ENCODE data around the gene SELENOI. TPM values are rescaled to one million over a fixed set of nuclear protein-coding genes. Genes with fewer than 3 reads are reported as not detected.

The SELENOI gene
- polyA plus RNA-seq, 1 donor (not counting 4 experiments of a cell fraction or from before 2014, with no cell fraction given), result 38.1 TPM

DNA sequence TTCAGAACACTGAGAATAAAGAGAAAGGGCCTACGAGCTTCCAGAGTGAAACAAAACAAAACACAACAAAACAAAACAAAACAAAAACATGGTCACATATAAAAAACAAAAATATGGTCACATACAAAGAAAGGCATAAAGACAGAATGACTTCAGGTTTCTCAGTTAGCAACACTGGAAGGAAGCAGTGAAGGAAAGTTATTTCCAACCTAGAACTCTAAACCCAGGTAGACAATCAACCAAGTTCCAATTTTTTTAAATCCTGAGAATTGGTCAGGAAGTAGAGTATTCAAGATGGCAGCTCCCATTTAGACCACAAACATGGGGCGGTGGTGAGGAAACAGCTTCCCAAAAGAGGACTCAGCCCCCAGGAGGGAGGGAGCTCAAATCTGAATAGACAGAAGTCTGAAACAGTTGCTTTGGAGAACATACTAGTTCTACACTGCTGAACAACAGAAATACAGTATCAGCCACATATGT, 64.9 kb downstream of the SELENOI start:
- H3K9me1 ChIP-seq (ENCODE audit: control insufficient read depth, extremely low read depth, insufficient read depth, low read length), result no peaks in the 10 kb centered on the region
- no peak overlapping the region for H2AFZ ChIP-seq (ENCODE audit: control insufficient read depth, low read length)
- no peaks in the 10 kb centered on the region for H4K20me1 ChIP-seq (ENCODE audit: control insufficient read depth, extremely low read depth, insufficient read depth, low read length)
- no peaks in the 10 kb centered on the region for H3K9me3 ChIP-seq (ENCODE audit: control insufficient read depth, low read depth, low read length)
- FAIRE-seq (no peak), DNase-seq (ENCODE audit: low read depth, low spot score) (no peak)
- dilution Hi-C loops (cut with MboI; ENCODE audit: extremely low pct_ligation_motif_present, low sequenced_read_pairs), result no loop called here
- no peak overlapping the region for H3K4me2 ChIP-seq (ENCODE audit: control insufficient read depth, extremely low read depth, insufficient read depth, low read depth, low read length)
- H3K36me3 ChIP-seq (ENCODE audit: control insufficient read depth in 2 of 2, extremely low read depth in 1 of 2, insufficient read depth in 2 of 2, low read length in 2 of 2), result no peaks in the 10 kb centered on the region
- H3K4me1 ChIP-seq (ENCODE audit: control insufficient read depth, extremely low read depth, insufficient read depth, low read length), result no peaks in the 10 kb centered on the region
- no peak for TF ChIP-seq EZH2 (IDR thresholded peaks at IDR 0.05; ENCODE audit: low read length)
- TF ChIP-seq, protein P1, sequence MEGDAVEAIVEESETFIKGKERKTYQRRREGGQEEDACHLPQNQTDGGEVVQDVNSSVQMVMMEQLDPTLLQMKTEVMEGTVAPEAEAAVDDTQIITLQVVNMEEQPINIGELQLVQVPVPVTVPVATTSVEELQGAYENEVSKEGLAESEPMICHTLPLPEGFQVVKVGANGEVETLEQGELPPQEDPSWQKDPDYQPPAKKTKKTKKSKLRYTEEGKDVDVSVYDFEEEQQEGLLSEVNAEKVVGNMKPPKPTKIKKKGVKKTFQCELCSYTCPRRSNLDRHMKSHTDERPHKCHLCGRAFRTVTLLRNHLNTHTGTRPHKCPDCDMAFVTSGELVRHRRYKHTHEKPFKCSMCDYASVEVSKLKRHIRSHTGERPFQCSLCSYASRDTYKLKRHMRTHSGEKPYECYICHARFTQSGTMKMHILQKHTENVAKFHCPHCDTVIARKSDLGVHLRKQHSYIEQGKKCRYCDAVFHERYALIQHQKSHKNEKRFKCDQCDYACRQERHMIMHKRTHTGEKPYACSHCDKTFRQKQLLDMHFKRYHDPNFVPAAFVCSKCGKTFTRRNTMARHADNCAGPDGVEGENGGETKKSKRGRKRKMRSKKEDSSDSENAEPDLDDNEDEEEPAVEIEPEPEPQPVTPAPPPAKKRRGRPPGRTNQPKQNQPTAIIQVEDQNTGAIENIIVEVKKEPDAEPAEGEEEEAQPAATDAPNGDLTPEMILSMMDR (optimal IDR thresholded peaks at IDR 0.05 in 1 of 3, IDR thresholded peaks at IDR 0.05 in 1 of 3, conservative IDR thresholded peaks at IDR 0.05 in 1 of 3; ENCODE audit: extremely low read depth in 1 of 3, insufficient read depth in 2 of 3, low read length in 3 of 3), result no peak
- H3K79me2 ChIP-seq (ENCODE audit: control insufficient read depth, insufficient read depth, low read length), result no peaks in the 10 kb centered on the region
- H3K9ac ChIP-seq (ENCODE audit: control insufficient read depth, extremely low read depth, insufficient read depth, low read length), result no peak overlapping the region
- H3K27ac ChIP-seq (ENCODE audit: control insufficient read depth, insufficient read depth, low read length), result no peak overlapping the region
- H3K27me3 ChIP-seq (ENCODE audit: control insufficient read depth, extremely low read depth, insufficient read depth, low read length), result peaks cover 5% of the 10 kb centered on the region
- no peak overlapping the region for H3K4me3 ChIP-seq (ENCODE audit: control insufficient read depth in 2 of 3, extremely low read depth in 1 of 3, insufficient read depth in 2 of 3, low read depth in 1 of 3, low read length in 3 of 3)

DNA sequence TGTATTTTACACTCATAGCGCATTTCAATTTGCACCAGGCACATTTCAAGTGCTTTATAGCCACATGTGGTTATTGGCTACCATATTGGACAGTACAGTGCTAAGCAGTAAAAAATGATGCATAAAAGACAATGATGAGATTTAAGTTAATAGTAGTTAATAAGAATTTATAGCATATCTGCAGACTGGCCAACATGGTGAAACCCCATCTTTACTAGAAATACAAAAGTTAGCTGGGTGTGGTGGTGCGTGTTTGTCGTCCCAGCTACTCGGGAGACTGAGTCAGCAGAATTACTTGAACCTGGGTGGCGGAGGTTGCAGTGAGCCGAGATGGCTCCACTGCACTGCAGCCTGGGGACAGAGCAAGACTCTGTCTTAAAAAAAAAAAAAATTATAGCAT, 65.5 kb downstream of the SELENOI start:
- H4K20me1 ChIP-seq (ENCODE audit: control insufficient read depth, extremely low read depth, insufficient read depth, low read length), result no peaks in the 10 kb centered on the region
- dilution Hi-C loops (cut with MboI; ENCODE audit: extremely low pct_ligation_motif_present, low sequenced_read_pairs), result no loop called here
- DNase-seq (ENCODE audit: low read depth, low spot score), result no peak
- H3K4me3 ChIP-seq (ENCODE audit: control insufficient read depth in 2 of 3, extremely low read depth in 1 of 3, insufficient read depth in 2 of 3, low read depth in 1 of 3, low read length in 3 of 3), result no peak overlapping the region
- no peaks in the 10 kb centered on the region for H3K9me3 ChIP-seq (ENCODE audit: control insufficient read depth, low read depth, low read length)
- no peaks in the 10 kb centered on the region for H3K79me2 ChIP-seq (ENCODE audit: control insufficient read depth, insufficient read depth, low read length)
- peaks cover 5% of the 10 kb centered on the region for H3K27me3 ChIP-seq (ENCODE audit: control insufficient read depth, extremely low read depth, insufficient read depth, low read length)
- no peak overlapping the region for H3K4me2 ChIP-seq (ENCODE audit: control insufficient read depth, extremely low read depth, insufficient read depth, low read depth, low read length)
- no peaks in the 10 kb centered on the region for H3K4me1 ChIP-seq (ENCODE audit: control insufficient read depth, extremely low read depth, insufficient read depth, low read length)
- no peak for TF ChIP-seq EZH2 (IDR thresholded peaks at IDR 0.05; ENCODE audit: low read length)
- TF ChIP-seq, protein P1 (optimal IDR thresholded peaks at IDR 0.05 in 1 of 3, IDR thresholded peaks at IDR 0.05 in 1 of 3, conservative IDR thresholded peaks at IDR 0.05 in 1 of 3; ENCODE audit: extremely low read depth in 1 of 3, insufficient read depth in 2 of 3, low read length in 3 of 3), result no peak
- H3K9ac ChIP-seq (ENCODE audit: control insufficient read depth, extremely low read depth, insufficient read depth, low read length), result no peak overlapping the region
- no peak overlapping the region for H3K27ac ChIP-seq (ENCODE audit: control insufficient read depth, insufficient read depth, low read length)
- no peaks in the 10 kb centered on the region for H3K9me1 ChIP-seq (ENCODE audit: control insufficient read depth, extremely low read depth, insufficient read depth, low read length)
- H2AFZ ChIP-seq (ENCODE audit: control insufficient read depth, low read length), result no peak overlapping the region
- FAIRE-seq, result no peak
- no peaks in the 10 kb centered on the region for H3K36me3 ChIP-seq (ENCODE audit: control insufficient read depth in 2 of 2, extremely low read depth in 1 of 2, insufficient read depth in 2 of 2, low read length in 2 of 2)

Data from keratinocyte (primary cell).